Lower leg skin (tissue), 3 donors: ENCODE measurements around the gene RCHY1.

ENCODE experiments used
- POLR2A ChIP-seq, 2 donors: fragments of 450-650 bp; IDR thresholded peaks; one replicate each; pipeline ENCODE4 v1.6.1; 2016 to 2017; ENCODE audit warnings: antibody characterized with exemption in 2 of 2, mild to moderate bottlenecking in 1 of 2, moderate library complexity in 1 of 2
- TF ChIP-seq, protein P1 (sequence below), 3 donors: fragments of 450-650 bp; IDR thresholded peaks; one replicate each; pipeline ENCODE4 v1.5.1; 2016; ENCODE audit warnings: antibody characterized with exemption in 3 of 3, mild to moderate bottlenecking in 3 of 3, moderate library complexity in 2 of 3

DNA sequence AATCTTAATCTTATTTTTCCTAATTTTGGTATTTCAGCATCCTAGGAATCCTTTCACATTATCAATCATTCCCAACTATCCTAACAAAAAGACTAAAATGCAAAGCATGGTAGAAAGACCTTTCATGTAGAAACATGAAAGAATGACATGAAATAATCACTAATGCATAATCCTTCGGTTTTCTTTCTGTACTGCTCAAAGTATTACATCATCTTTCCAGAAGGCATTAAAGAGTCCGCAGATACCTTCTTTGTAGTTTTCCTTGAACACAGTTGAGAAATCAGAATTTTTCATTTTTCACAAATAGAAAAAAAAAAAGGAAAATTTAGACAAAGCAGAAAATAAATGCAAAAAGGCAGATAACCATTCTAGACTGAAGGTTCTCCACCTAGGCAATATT, 11.5 kb downstream of the RCHY1 start:
- TF ChIP-seq POLR2A (IDR thresholded peaks at IDR 0.05): no peak
- TF ChIP-seq, protein P1, sequence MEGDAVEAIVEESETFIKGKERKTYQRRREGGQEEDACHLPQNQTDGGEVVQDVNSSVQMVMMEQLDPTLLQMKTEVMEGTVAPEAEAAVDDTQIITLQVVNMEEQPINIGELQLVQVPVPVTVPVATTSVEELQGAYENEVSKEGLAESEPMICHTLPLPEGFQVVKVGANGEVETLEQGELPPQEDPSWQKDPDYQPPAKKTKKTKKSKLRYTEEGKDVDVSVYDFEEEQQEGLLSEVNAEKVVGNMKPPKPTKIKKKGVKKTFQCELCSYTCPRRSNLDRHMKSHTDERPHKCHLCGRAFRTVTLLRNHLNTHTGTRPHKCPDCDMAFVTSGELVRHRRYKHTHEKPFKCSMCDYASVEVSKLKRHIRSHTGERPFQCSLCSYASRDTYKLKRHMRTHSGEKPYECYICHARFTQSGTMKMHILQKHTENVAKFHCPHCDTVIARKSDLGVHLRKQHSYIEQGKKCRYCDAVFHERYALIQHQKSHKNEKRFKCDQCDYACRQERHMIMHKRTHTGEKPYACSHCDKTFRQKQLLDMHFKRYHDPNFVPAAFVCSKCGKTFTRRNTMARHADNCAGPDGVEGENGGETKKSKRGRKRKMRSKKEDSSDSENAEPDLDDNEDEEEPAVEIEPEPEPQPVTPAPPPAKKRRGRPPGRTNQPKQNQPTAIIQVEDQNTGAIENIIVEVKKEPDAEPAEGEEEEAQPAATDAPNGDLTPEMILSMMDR (IDR thresholded peaks at IDR 0.05): no peak
